OCI-LY7 (cell line): ENCODE measurements around the gene MPZL3. TPM values are rescaled to one million over a fixed set of nuclear protein-coding genes. Genes with fewer than 3 reads are reported as not detected.

Experiments used
- BruUV-seq: library from RNA; stranded (reverse); fragments of 400-500 nt; replicated peaks from 2 replicates; lab custom pipeline; 2021; lab: Mats Ljungman, UMichigan
- CTCF ChIA-PET: fragments of 300-600 bp; sonication (Branson Sonifier 250); formaldehyde crosslinking; loops from one replicate; lab custom pipeline; 2022; ENCODE audit warnings: antibody characterized with exemption; ENCODE audit not compliant: unreplicated experiment; lab: Charles Lee
- POLR2A ChIA-PET: fragments of 300-600 bp; sonication (Branson Sonifier 250); formaldehyde crosslinking; loops from one replicate; lab custom pipeline; 2022; ENCODE audit warnings: antibody characterized with exemption; lab: Charles Lee
- DNase-seq: peaks from one replicate; pipeline ENCODE4 v3.0.0-alpha.2; 2015; ENCODE audit warnings: low spot score
- H2AFZ ChIP-seq: fragments of 200-600 bp; sonication (generic), shearing (Covaris generic); 2 replicates; pipeline ENCODE4 v1.6.1; 2014; ENCODE audit warnings: mild to moderate bottlenecking, antibody characterized with exemption, low read length, moderate library complexity
- H3K27ac ChIP-seq: fragments of 200-600 bp; sonication (generic); 2 replicates; pipeline ENCODE4 v1.5.1; 2014; ENCODE audit warnings: mixed run types, low read depth, mild to moderate bottlenecking, moderate library complexity, low read length, inconsistent platforms; ENCODE audit not compliant: poor library complexity, severe bottlenecking
- H3K36me3 ChIP-seq: fragments of 200-600 bp; sonication (generic); 2 replicates; pipeline ENCODE4 v1.6.1; 2014; ENCODE audit warnings: mild to moderate bottlenecking, antibody characterized with exemption, low read length, moderate library complexity, mixed read lengths; ENCODE audit not compliant: insufficient read depth
- H3K4me1 ChIP-seq: fragments of 200-600 bp; sonication (generic); 2 replicates; pipeline ENCODE4 v1.5.1; 2014; ENCODE audit warnings: mild to moderate bottlenecking, low read length; ENCODE audit not compliant: insufficient read depth, poor library complexity, severe bottlenecking
- H3K4me2 ChIP-seq: fragments of 200-600 bp; sonication (generic); 2 replicates; pipeline ENCODE4 v1.6.1; 2014; ENCODE audit warnings: mild to moderate bottlenecking, low read length
- H3K4me3 ChIP-seq: fragments of 200-600 bp; sonication (generic); 2 replicates; pipeline ENCODE4 v1.5.1; 2014; ENCODE audit warnings: mild to moderate bottlenecking, low read depth, low read length; ENCODE audit not compliant: poor library complexity, severe bottlenecking
- H3K79me2 ChIP-seq: fragments of 200-600 bp; sonication (generic); 2 replicates; pipeline ENCODE4 v1.6.1; 2016; ENCODE audit warnings: low read depth, mild to moderate bottlenecking, low read length, moderate library complexity, mixed read lengths; ENCODE audit not compliant: insufficient read depth
- H3K9me2 ChIP-seq: fragments of 200-600 bp; sonication (generic); 2 replicates; pipeline ENCODE4 v1.6.1; 2016; ENCODE audit warnings: mild to moderate bottlenecking, low read length, mixed read lengths; ENCODE audit not compliant: insufficient read depth
- H3K9me3 ChIP-seq: fragments of 200-600 bp; sonication (generic); 2 replicates; pipeline ENCODE4 v1.6.1; 2014; ENCODE audit warnings: mild to moderate bottlenecking, mixed run types, low read length, mixed read lengths
- H4K20me1 ChIP-seq: fragments of 200-600 bp; sonication (generic); 2 replicates; pipeline ENCODE4 v1.6.1; 2014; ENCODE audit warnings: mild to moderate bottlenecking, antibody characterized with exemption, low read length, moderate library complexity, mixed read lengths; ENCODE audit not compliant: insufficient read depth
- CTCF ChIP-seq: fragments of 200-600 bp; sonication (generic); conservative IDR thresholded peaks from 2 replicates; pipeline ENCODE4 v1.5.1; 2014; ENCODE audit warnings: mild to moderate bottlenecking, antibody characterized with exemption, low read length, moderate library complexity, mixed read lengths
- EZH2phosphoT487 ChIP-seq: fragments of 200-600 bp; sonication (generic); IDR thresholded peaks from 2 replicates; pipeline ENCODE4 v1.6.1; 2018; ENCODE audit warnings: low read depth, borderline replicate concordance, mild to moderate bottlenecking, mixed run types, antibody characterized with exemption, low read length, moderate library complexity, mixed read lengths
- intact Hi-C: fragments of 100-400 bp; cut with micrococcal nuclease; formaldehyde crosslinking; loops from one replicate; pipeline ENCODE4 v1.10.0; 2022; ENCODE audit not compliant: unreplicated experiment
- total RNA-seq, 2 experiments: library from RNA; depleted of rRNA in 1 of 2; stranded (reverse); fragments of >200 nt in 1 of 2; shearing (Covaris generic) in 1 of 2; gene quantifications; 2 replicates each; pipeline ENCODE4 v1.2.3, GENCODE V29; 2014 to 2022

Gene MPZL3
- total RNA-seq, 2 experiments from 2014 or later = 1.9 to 5.8 TPM

- Histone ChIP-seq H3K4me2 (no peak overlapping the region), H3K36me3 (no peaks in the 10 kb centered on the region), H2AFZ (no peak overlapping the region), H3K9me3 (no peaks in the 10 kb centered on the region), H3K9me2 (no peaks in the 10 kb centered on the region), H3K4me3 (no peak overlapping the region), H3K27ac (no peak overlapping the region), H3K4me1 (no peaks in the 10 kb centered on the region), H4K20me1 (no peaks in the 10 kb centered on the region), H3K79me2 (no peaks in the 10 kb centered on the region)
- no TSS peak for BruUV-seq
- CTCF ChIA-PET = no interaction called here
- intact Hi-C loops = no loop called here
- DNase-seq = no peak
- TF ChIP-seq EZH2phosphoT487 = no peak
- TF ChIP-seq CTCF = no peak
- POLR2A ChIA-PET = interaction anchor here (0.6 to 1.2 kb wide), 5 partner anchors 13 to 333 kb away, joined by 3 to 6 read pairs (median 3); partner anchors contain the start of genes ARCN1 and MPZL3
These were observed 13.2 kb downstream of the MPZL3 start for GRCh38 chr11:118238929-118239328.

- Histone ChIP-seq H3K4me2 (no peak overlapping the region), H2AFZ (no peak overlapping the region), H3K36me3 (no peaks in the 10 kb centered on the region), H3K9me2 (no peaks in the 10 kb centered on the region), H3K4me1 (no peaks in the 10 kb centered on the region), H3K79me2 (no peaks in the 10 kb centered on the region), H3K27ac (no peak overlapping the region), H3K9me3 (no peaks in the 10 kb centered on the region), H4K20me1 (no peaks in the 10 kb centered on the region), H3K4me3 (no peak overlapping the region)
- intact Hi-C loops = no loop called here
- DNase-seq = no peak
- ChIA-PET CTCF (no interaction called here), POLR2A (interaction anchor here (0.6 kb wide), 1 partner anchor 334 kb away, joined by 6 read pairs; the partner anchor contains the start of gene ARCN1)
- TF ChIP-seq EZH2phosphoT487 (no peak), CTCF (no peak)
- BruUV-seq = no TSS peak
These were observed 13.7 kb downstream of the MPZL3 start for GRCh38 chr11:118238421-118238820.

- H3K79me2 ChIP-seq = no peaks in the 10 kb centered on the region
- no peaks in the 10 kb centered on the region for H3K9me2 ChIP-seq
- H3K36me3 ChIP-seq = no peaks in the 10 kb centered on the region
- intact Hi-C loops = no loop called here
- H2AFZ ChIP-seq = no peak overlapping the region
- DNase-seq = no peak
- no peaks in the 10 kb centered on the region for H3K9me3 ChIP-seq
- TF ChIP-seq EZH2phosphoT487 (no peak), CTCF (no peak)
- no TSS peak for BruUV-seq
- no peak overlapping the region for H3K4me3 ChIP-seq
- no peak overlapping the region for H3K27ac ChIP-seq
- H3K4me2 ChIP-seq = no peak overlapping the region
- no peaks in the 10 kb centered on the region for H3K4me1 ChIP-seq
- ChIA-PET CTCF (no interaction called here), POLR2A (interaction anchor here (1.4 kb wide), 1 partner anchor 16 kb away, joined by 3 read pairs; the partner anchor contains the start of gene MPZL3)
- no peaks in the 10 kb centered on the region for H4K20me1 ChIP-seq
These were observed 16.0 kb downstream of the MPZL3 start for GRCh38 chr11:118236170-118236569.
